HepG2 (cell line): ENCODE results near the gene SSTR5. TPM values are rescaled to one million over a fixed set of nuclear protein-coding genes. Genes with fewer than 3 reads are reported as not detected.

Source experiments
- ATAC-seq: fragments of 200-7000 bp; cut with Tn5 transposase; 3 replicates; pipeline ENCODE4 v1.9.1; 2020; ENCODE audit warnings: mild to moderate bottlenecking, moderate library complexity
- BruUV-seq: library from RNA; stranded (reverse); fragments of 400-500 nt; replicated peaks from 2 replicates; lab custom pipeline; 2021; lab: Mats Ljungman, UMichigan
- CTCF ChIA-PET: fragments of 300-600 bp; formaldehyde crosslinking; extraction: SDS; loops from one replicate; lab custom pipeline; 2021; ENCODE audit warnings: low total read pairs, inconsistent platforms, low intra/inter-chr PET ratio; lab: Yijun Ruan, JAX
- POLR2A ChIA-PET: fragments of 350-600 bp; sonication (Branson Sonifier 250); formaldehyde crosslinking; loops from one replicate; lab custom pipeline; 2020; ENCODE audit warnings: antibody characterized with exemption, inconsistent platforms; lab: Yijun Ruan, JAX
- DNase-seq: peaks from one replicate; pipeline ENCODE4 v3.0.0-alpha.2; 2015; ENCODE audit warnings: low spot score
- FAIRE-seq: peaks from 3 replicates; lab custom pipeline; 2011; peaks lifted over from hg19 to GRCh38; lab: Jason Lieb, UNC
- H2AFZ ChIP-seq: one replicate; pipeline ENCODE4 v1.6.1; 2011; ENCODE audit warnings: low read length, inconsistent platforms
- H3K27ac ChIP-seq: fragments of 300-600 bp; 3 replicates; pipeline ENCODE4 v1.8.0; 2011; ENCODE audit warnings: mixed run types, mild to moderate bottlenecking, mixed read lengths, low read length, inconsistent platforms; ENCODE audit not compliant: insufficient read depth; ENCODE audit errors: extremely low read length
- H3K27me3 ChIP-seq, 2 experiments: fragments of 200-600 bp in 1 of 2; 2 replicates in 1 of 2; 3 replicates in 1 of 2; pipeline versions ENCODE4 v1.6.0 to v1.8.0; 2011; ENCODE audit warnings: low read length in 2 of 2, mild to moderate bottlenecking in 2 of 2, moderate library complexity in 2 of 2, inconsistent platforms in 1 of 2; ENCODE audit not compliant: insufficient read depth in 2 of 2, control insufficient read depth in 1 of 2
- H3K36me3 ChIP-seq, 2 experiments: fragments of 200-600 bp in 1 of 2; replicated peaks in 1 of 2; 2 replicates in 1 of 2; 3 replicates in 1 of 2; pipeline versions ENCODE4 v1.5.1 to v1.8.0; 2011; ENCODE audit warnings: low read length in 2 of 2, inconsistent platforms in 1 of 2; ENCODE audit not compliant: insufficient read depth in 2 of 2, control insufficient read depth in 1 of 2
- H3K4me1 ChIP-seq: 2 replicates; pipeline ENCODE4 v1.5.1; 2012; ENCODE audit warnings: low read length, inconsistent platforms; ENCODE audit not compliant: insufficient read depth
- H3K4me2 ChIP-seq: 2 replicates; pipeline ENCODE4 v1.6.0; 2011; ENCODE audit warnings: low read depth, low read length, inconsistent platforms
- H3K4me3 ChIP-seq, 3 experiments: fragments of 200-600 bp in 1 of 3; sonication (generic), shearing (Covaris generic) in 1 of 3; replicated peaks in 1 of 3; 2 replicates each; pipeline ENCODE4 v1.5.1; 2011 to 2016; ENCODE audit warnings: low read length in 3 of 3, inconsistent platforms in 2 of 3, low read depth in 2 of 3, mild to moderate bottlenecking in 2 of 3, control low read depth in 1 of 3, mixed read lengths in 1 of 3; ENCODE audit not compliant: insufficient read depth in 1 of 3
- H3K79me2 ChIP-seq: one replicate; pipeline ENCODE4 v1.6.1; 2011; ENCODE audit warnings: low read length, inconsistent platforms; ENCODE audit not compliant: insufficient read depth
- H3K9ac ChIP-seq: 2 replicates; pipeline ENCODE4 v1.6.0; 2011; ENCODE audit warnings: mild to moderate bottlenecking, low read depth, low read length, inconsistent platforms; ENCODE audit not compliant: insufficient read depth
- H3K9me3 ChIP-seq: 2 replicates; pipeline ENCODE4 v1.5.1; 2012; ENCODE audit warnings: mild to moderate bottlenecking, low read length
- H4K20me1 ChIP-seq: 2 replicates; pipeline ENCODE4 v1.6.0; 2011; ENCODE audit warnings: inconsistent platforms, mild to moderate bottlenecking, low read length, moderate library complexity; ENCODE audit not compliant: insufficient read depth
- HNRNPLL ChIP-seq: fragments of 200-400 bp; formaldehyde crosslinking; IDR thresholded peaks from 2 replicates; pipeline ENCODE4 v1.6.1; 2017; ENCODE audit warnings: mild to moderate bottlenecking, low read depth, low read length; ENCODE audit not compliant: poor library complexity, severe bottlenecking
- KDM2A ChIP-seq: sonication (generic); formaldehyde crosslinking; IDR thresholded peaks from 2 replicates; pipeline ENCODE4 v1.4.0; 2020; ENCODE audit warnings: low read depth, missing genetic modification reagents, borderline replicate concordance
- KDM3A ChIP-seq: IDR thresholded peaks from 2 replicates; pipeline ENCODE4 v1.6.1; 2018; ENCODE audit warnings: low read depth, missing compliant biosample characterization
- MAZ ChIP-seq, 2 experiments: sonication (generic) in 1 of 2; formaldehyde crosslinking in 1 of 2; IDR thresholded peaks; 2 replicates each; pipeline versions ENCODE4 v1.5.0 to v1.6.1; 2012 to 2020; ENCODE audit warnings: low read depth in 2 of 2, mild to moderate bottlenecking in 2 of 2, borderline replicate concordance in 1 of 2, improper control_type of control experiment in 1 of 2, low read length in 1 of 2, missing genetic modification reagents in 1 of 2, moderate library complexity in 1 of 2
- MXI1 ChIP-seq: IDR thresholded peaks from 3 replicates; pipeline ENCODE4 v1.6.1; 2012; ENCODE audit warnings: low read depth, low read length, inconsistent platforms, borderline replicate concordance
- MYC ChIP-seq: sonication (generic); formaldehyde crosslinking; IDR thresholded peaks from 2 replicates; pipeline ENCODE4 v1.9.0; 2021; ENCODE audit warnings: missing genetic modification reagents, borderline replicate concordance
- STAG1 ChIP-seq: sonication (generic); formaldehyde crosslinking; IDR thresholded peaks from 2 replicates; pipeline ENCODE4 v1.4.0; 2020; ENCODE audit warnings: missing genetic modification reagents
- ZNF589 ChIP-seq: sonication (generic); formaldehyde crosslinking; conservative IDR thresholded peaks from 2 replicates; pipeline ENCODE4 v1.8.0; 2022; ENCODE audit warnings: mild to moderate bottlenecking, moderate library complexity, missing genetic modification reagents
- WGBS: methylation state at CpG from one replicate; pipeline ENCODE4 v1.1.6; 2017; ENCODE audit warnings: low lambda C conversion rate; 5-methylcytosine and 5-hydroxymethylcytosine counted together
- in situ Hi-C: cut with HindIII; loops from 2 replicates; pipeline ENCODE4 v1.10.0; 2017; ENCODE audit warnings: low pct_unique_long_range_greater_than_20kb; ENCODE audit not compliant: extremely low pct_ligation_motif_present
- intact Hi-C: fragments of 100-400 bp; cut with micrococcal nuclease; formaldehyde crosslinking; loops from one replicate; pipeline ENCODE4 v1.10.0; 2022; ENCODE audit not compliant: unreplicated experiment
- polyA plus RNA-seq, 8 experiments: library from polyadenylated mRNA; depleted of rRNA in 3 of 8; stranded (reverse) in 7 of 8; unstranded in 1 of 8; fragments of >200 nt; fragmentation: Illumina TruSeq in 4 of 8; extraction: Trizol in 4 of 8; gene quantifications; 2 replicates each; pipeline versions ENCODE4 v1.2.1 to v1.2.3, GENCODE V29; 2011 to 2016; ENCODE audit warnings: low read depth in 4 of 8, missing spikeins in 1 of 8, mixed read lengths in 1 of 8; ENCODE audit not compliant: insufficient read depth in 1 of 8
- total RNA-seq, 5 experiments: library from RNA; depleted of rRNA; stranded (reverse); fragments of >200 nt; fragmentation: Illumina TruSeq; extraction: Trizol; gene quantifications; 2 replicates each; pipeline ENCODE4 v1.2.3, GENCODE V29; 2016; ENCODE audit warnings: low read depth in 1 of 5
- TF ChIP-seq, protein P1 (sequence below): sonication (generic); formaldehyde crosslinking; IDR thresholded peaks from 2 replicates; pipeline ENCODE4 v1.5.0; 2020; ENCODE audit warnings: mild to moderate bottlenecking, missing genetic modification reagents, moderate library complexity
- TF ChIP-seq, protein P2 (sequence below): sonication (generic); formaldehyde crosslinking; IDR thresholded peaks from 2 replicates; pipeline ENCODE4 v1.4.0; 2020; ENCODE audit warnings: missing genetic modification reagents, borderline replicate concordance

Gene SSTR5
- total and polyA plus RNA-seq, 2 of the 13 experiments (the other 11 are each of a cell fraction or from before 2014, with no cell fraction given): 0.20 to 0.49 TPM

DNA sequence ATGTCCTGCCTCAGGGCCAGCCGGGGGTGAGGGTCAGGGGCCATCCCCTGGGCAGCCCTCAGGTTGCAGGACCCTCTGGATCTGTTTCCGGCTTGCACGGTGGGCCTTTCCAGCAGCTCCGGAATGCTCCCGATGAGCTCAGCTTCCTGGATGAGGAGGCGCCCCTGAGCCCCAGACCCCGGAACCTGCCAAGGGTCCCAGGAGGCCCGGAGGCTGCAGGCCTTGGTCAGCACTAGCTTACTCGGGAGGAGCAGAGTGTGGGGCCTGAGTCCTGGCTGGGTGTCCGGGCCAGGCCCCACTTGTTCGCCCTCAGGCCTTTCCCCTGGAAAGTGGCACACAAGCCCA is 31.1 kb downstream of the SSTR5 start:
- intact Hi-C loops: no loop called here
- CTCF ChIA-PET: interaction anchor here (0.7 to 2.3 kb wide), 3 partner anchors 30 to 91 kb away, joined by 3 to 20 read pairs (median 8); no protein-coding TSS in a partner anchor
- no peak overlapping the region for H3K4me2 ChIP-seq
- no peaks in the 10 kb centered on the region for H3K4me1 ChIP-seq
- in situ Hi-C loops: no loop called here
- H3K9ac ChIP-seq: no peak overlapping the region
- POLR2A ChIA-PET: no interaction called here
- no peak overlapping the region for H2AFZ ChIP-seq
- H3K9me3 ChIP-seq: no peaks in the 10 kb centered on the region
- peaks cover 2% of the 10 kb centered on the region; the same call in 1 of the 2 replicates for H4K20me1 ChIP-seq
- DNase-seq: no peak
- no peak overlapping the region for H3K4me3 ChIP-seq
- no peak overlapping the region for H3K27ac ChIP-seq
- H3K27me3 ChIP-seq: peaks cover 34 to 79% of the 10 kb centered on the region in 2 experiments
- H3K79me2 ChIP-seq: no peaks in the 10 kb centered on the region
- FAIRE-seq: no peak
- H3K36me3 ChIP-seq: no peaks in the 10 kb centered on the region
- no peak for TF ChIP-seq ZNF589 (CRISPR knock-in tag)
- BruUV-seq: no TSS peak
- ATAC-seq: no peak
- WGBS: no CpG with 5 or more reads among the region's 11 CpGs

DNA sequence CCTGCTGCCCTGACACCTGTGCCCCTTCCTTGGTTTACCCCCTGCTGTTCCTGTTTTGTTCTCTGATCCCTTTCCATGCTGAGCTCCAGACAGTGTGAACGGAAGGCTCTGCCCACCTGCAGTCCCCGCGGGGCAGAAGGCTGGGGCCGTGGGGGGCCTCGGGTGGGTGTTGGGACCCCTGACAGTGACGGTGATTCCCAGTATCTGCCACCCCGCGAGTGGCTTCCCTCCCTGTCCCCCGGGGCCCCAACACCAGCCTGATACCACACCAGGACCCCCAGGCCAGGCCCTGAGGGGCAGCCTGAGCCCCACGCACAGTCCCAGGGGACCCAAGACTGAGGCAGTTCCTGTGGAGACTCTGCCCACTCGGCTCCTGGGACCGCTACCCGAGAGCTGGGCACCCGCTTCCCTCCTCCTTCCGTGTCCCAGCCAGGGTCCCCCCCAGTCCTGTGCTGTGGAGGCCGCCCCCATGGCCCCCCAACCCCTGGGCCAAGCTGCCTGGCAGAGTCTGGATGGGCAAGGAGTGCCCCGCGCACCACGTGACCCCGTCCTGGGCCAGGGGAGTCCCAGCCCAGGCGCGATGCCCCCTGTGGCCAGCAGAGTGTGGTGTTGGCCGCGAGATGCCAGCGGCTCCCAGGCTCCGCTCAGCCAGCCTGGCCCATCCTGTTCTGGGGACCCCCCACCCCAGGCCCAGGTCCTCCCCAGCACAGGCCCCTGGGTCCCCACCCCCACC is 33.5 kb downstream of the SSTR5 start:
- in situ Hi-C loops: no loop called here
- DNase-seq: peak; percentile 39
- Histone ChIP-seq H3K27me3 (peaks cover 32 to 82% of the 10 kb centered on the region in 2 experiments), H3K27ac (no peak overlapping the region), H3K4me2 (no peak overlapping the region), H4K20me1 (peaks cover 3% of the 10 kb centered on the region; the same call in 1 of the 2 replicates), H3K4me1 (no peaks in the 10 kb centered on the region), H3K36me3 (no peaks in the 10 kb centered on the region), H3K4me3 (no peak overlapping the region), H3K79me2 (no peaks in the 10 kb centered on the region), H3K9me3 (no peaks in the 10 kb centered on the region), H3K9ac (no peak overlapping the region), H2AFZ (no peak overlapping the region)
- FAIRE-seq: no peak
- intact Hi-C loops: loop anchor here (1.0 kb wide), 1 partner anchor 88 kb away; no protein-coding TSS in a partner anchor
- WGBS: 4% methylated on average over 5 of the region's 26 CpGs
- no TSS peak for BruUV-seq
- ChIA-PET POLR2A (no interaction called here), CTCF (interaction anchor here (0.6 to 2.7 kb wide), 4 partner anchors 48 to 78 kb away, joined by 3 to 10 read pairs (median 5); no protein-coding TSS in a partner anchor)
- peak; percentile 76 for ATAC-seq
- TF ChIP-seq KDM2A (CRISPR knock-in tag) (peak; percentile 87), STAG1 (CRISPR knock-in tag) (peak; percentile 96), HNRNPLL (no peak), MXI1 (0 out of 3 replicates have a peak, but pooled peaks have one; percentile 13), MAZ (IDR thresholded peaks at IDR 0.05; ENCODE audit: borderline replicate concordance, low read depth, low read length) (no peak), MAZ (CRISPR knock-in tag; IDR thresholded peaks at IDR 0.05; ENCODE audit: low read depth) (peak; percentile 28; the same call in 1 of the 2 replicates), KDM3A (CRISPR knock-in tag) (0 out of 2 replicates have a peak, but pooled peaks have one; percentile 24), MYC (CRISPR knock-in tag) (peak; percentile 44; the same call in 1 of the 2 replicates)
- TF ChIP-seq, protein P1, sequence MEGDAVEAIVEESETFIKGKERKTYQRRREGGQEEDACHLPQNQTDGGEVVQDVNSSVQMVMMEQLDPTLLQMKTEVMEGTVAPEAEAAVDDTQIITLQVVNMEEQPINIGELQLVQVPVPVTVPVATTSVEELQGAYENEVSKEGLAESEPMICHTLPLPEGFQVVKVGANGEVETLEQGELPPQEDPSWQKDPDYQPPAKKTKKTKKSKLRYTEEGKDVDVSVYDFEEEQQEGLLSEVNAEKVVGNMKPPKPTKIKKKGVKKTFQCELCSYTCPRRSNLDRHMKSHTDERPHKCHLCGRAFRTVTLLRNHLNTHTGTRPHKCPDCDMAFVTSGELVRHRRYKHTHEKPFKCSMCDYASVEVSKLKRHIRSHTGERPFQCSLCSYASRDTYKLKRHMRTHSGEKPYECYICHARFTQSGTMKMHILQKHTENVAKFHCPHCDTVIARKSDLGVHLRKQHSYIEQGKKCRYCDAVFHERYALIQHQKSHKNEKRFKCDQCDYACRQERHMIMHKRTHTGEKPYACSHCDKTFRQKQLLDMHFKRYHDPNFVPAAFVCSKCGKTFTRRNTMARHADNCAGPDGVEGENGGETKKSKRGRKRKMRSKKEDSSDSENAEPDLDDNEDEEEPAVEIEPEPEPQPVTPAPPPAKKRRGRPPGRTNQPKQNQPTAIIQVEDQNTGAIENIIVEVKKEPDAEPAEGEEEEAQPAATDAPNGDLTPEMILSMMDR (CRISPR knock-in tag): peak; percentile 95
- TF ChIP-seq, protein P2, sequence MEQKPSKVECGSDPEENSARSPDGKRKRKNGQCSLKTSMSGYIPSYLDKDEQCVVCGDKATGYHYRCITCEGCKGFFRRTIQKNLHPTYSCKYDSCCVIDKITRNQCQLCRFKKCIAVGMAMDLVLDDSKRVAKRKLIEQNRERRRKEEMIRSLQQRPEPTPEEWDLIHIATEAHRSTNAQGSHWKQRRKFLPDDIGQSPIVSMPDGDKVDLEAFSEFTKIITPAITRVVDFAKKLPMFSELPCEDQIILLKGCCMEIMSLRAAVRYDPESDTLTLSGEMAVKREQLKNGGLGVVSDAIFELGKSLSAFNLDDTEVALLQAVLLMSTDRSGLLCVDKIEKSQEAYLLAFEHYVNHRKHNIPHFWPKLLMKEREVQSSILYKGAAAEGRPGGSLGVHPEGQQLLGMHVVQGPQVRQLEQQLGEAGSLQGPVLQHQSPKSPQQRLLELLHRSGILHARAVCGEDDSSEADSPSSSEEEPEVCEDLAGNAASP (CRISPR knock-in tag): 0 out of 2 replicates have a peak, but pooled peaks have one; percentile 27
